D721Med (cell line): ENCODE measurements around the gene ARHGAP26.
A peak's percentile ranks its signal among the peaks of the same experiment; 100 is the strongest.

Experiments used
- DNase-seq: peaks from one replicate; pipeline ENCODE4 v3.0.0; 2011; ENCODE audit warnings: low spot score; ENCODE audit not compliant: insufficient read length
- FAIRE-seq: peaks from 2 replicates; lab custom pipeline; 2011; peaks lifted over from hg19 to GRCh38; lab: Jason Lieb, UNC
- CTCF ChIP-seq: IDR thresholded peaks from 2 replicates; pipeline ENCODE4 v1.5.1; 2012; ENCODE audit warnings: mild to moderate bottlenecking, control low read depth; ENCODE audit not compliant: insufficient read depth; ENCODE audit errors: missing control alignments

The ARHGAP26 gene

GRCh38 chr5:143006501-143006900 lies 236.3 kb downstream of the ARHGAP26 start:
- no peak for FAIRE-seq
- no peak for DNase-seq
- no peak for TF ChIP-seq CTCF

- TF ChIP-seq CTCF, result no peak
- FAIRE-seq (no peak), DNase-seq (no peak)
Measured at GRCh38 chr5:143008032-143008431, 237.9 kb downstream of the ARHGAP26 start.

GRCh38 chr5:143008809-143009521 lies 238.8 kb downstream of the ARHGAP26 start:
- TF ChIP-seq CTCF, result no peak
- FAIRE-seq (no peak), DNase-seq (no peak)

GRCh38 chr5:143010351-143010750 lies 240.2 kb downstream of the ARHGAP26 start:
- no peak for FAIRE-seq
- TF ChIP-seq CTCF, result no peak
- no peak for DNase-seq

GRCh38 chr5:143011585-143011984 lies 241.4 kb downstream of the ARHGAP26 start:
- FAIRE-seq (no peak), DNase-seq (no peak)
- no peak for TF ChIP-seq CTCF

- no peak for FAIRE-seq
- no peak for TF ChIP-seq CTCF
- no peak for DNase-seq
Measured at GRCh38 chr5:143013176-143013891, 243.2 kb downstream of the ARHGAP26 start.

GRCh38 chr5:143014017-143014651 lies 244.0 kb downstream of the ARHGAP26 start:
- DNase-seq (no peak), FAIRE-seq (no peak)
- TF ChIP-seq CTCF, result peak; percentile 60
